K562 (cell line): ENCODE measurements around the gene KCNIP2. TPM values are rescaled to one million over a fixed set of nuclear protein-coding genes. Genes with fewer than 3 reads are reported as not detected.

Source experiments
- ASH1L ChIP-seq: fragments of 450-650 bp; IDR thresholded peaks from 2 replicates; pipeline ENCODE4 v1.6.1; 2018; ENCODE audit warnings: borderline replicate concordance, mild to moderate bottlenecking, low read depth; ENCODE audit not compliant: partially characterized antibody
- DDX20 ChIP-seq: fragments of 450-650 bp; IDR thresholded peaks from 2 replicates; pipeline ENCODE4 v1.6.1; 2016; ENCODE audit warnings: missing genetic modification characterization, low read depth, mild to moderate bottlenecking, missing compliant biosample characterization, moderate library complexity
- DIDO1 ChIP-seq: fragments of 450-650 bp; IDR thresholded peaks from 2 replicates; pipeline ENCODE4 v1.6.1; 2016; ENCODE audit warnings: low read depth, missing biosample characterization, missing genetic modification characterization
- FOXA3 ChIP-seq, 2 experiments: fragments of 450-650 bp in 1 of 2; sonication (generic) in 1 of 2; formaldehyde crosslinking; IDR thresholded peaks in 1 of 2; conservative IDR thresholded peaks in 1 of 2; 2 replicates each; pipeline versions ENCODE4 v1.4.0 to v1.8.0; 2020 to 2022; ENCODE audit warnings: mild to moderate bottlenecking in 2 of 2, missing genetic modification reagents in 1 of 2
- GABPA ChIP-seq: fragments of 200-800 bp; sonication (Bioruptor generic); conservative IDR thresholded peaks from 2 replicates; pipeline ENCODE4 v1.6.1; 2016; ENCODE audit warnings: low read depth, missing genetic modification characterization, missing compliant biosample characterization
- HNRNPL ChIP-seq: fragments of 200-400 bp; formaldehyde crosslinking; IDR thresholded peaks from 2 replicates; pipeline ENCODE4 v1.6.1; 2017; ENCODE audit warnings: low read depth, mild to moderate bottlenecking, low read length
- POLR2A ChIP-seq: fragments of 450-650 bp; conservative IDR thresholded peaks from 2 replicates; pipeline ENCODE4 v1.6.1; 2016
- PTTG1 ChIP-seq: fragments of 450-650 bp; IDR thresholded peaks from 2 replicates; pipeline ENCODE4 v1.6.1; 2016; ENCODE audit warnings: low read depth, mild to moderate bottlenecking, missing genetic modification characterization, missing compliant biosample characterization
- RBM15 ChIP-seq: fragments of 200-400 bp; formaldehyde crosslinking; IDR thresholded peaks from 2 replicates; pipeline ENCODE4 v1.6.1; 2018; ENCODE audit warnings: mild to moderate bottlenecking, low read length, moderate library complexity; ENCODE audit not compliant: insufficient read depth
- TOE1 ChIP-seq, 2 experiments: fragments of 450-650 bp in 1 of 2; sonication (generic) in 1 of 2; formaldehyde crosslinking in 1 of 2; IDR thresholded peaks; 2 replicates each; pipeline versions ENCODE4 v1.7.1 to v1.8.0; 2016 to 2022; ENCODE audit warnings: borderline replicate concordance in 2 of 2, mild to moderate bottlenecking in 2 of 2, antibody characterized with exemption in 1 of 2, inconsistent platforms in 1 of 2, low read depth in 1 of 2, missing genetic modification reagents in 1 of 2, moderate library complexity in 1 of 2
- ZSCAN29 ChIP-seq: fragments of 450-650 bp; IDR thresholded peaks from 2 replicates; pipeline ENCODE4 v1.6.1; 2017
- polyA plus RNA-seq, 8 experiments: library from polyadenylated mRNA; depleted of rRNA in 4 of 8; stranded (reverse) in 5 of 8; unstranded in 3 of 8; fragments of >200 nt; fragmentation: Nextera tagmentation in 2 of 8; fragmentation: Illumina TruSeq in 1 of 8; extraction: Ambion mirVana in 2 of 8; extraction: Trizol in 1 of 8; gene quantifications; 2 replicates each; pipeline versions ENCODE4 v1.2.1 to v1.2.3, GENCODE V29; 2011 to 2014; ENCODE audit warnings: inconsistent platforms in 1 of 8, missing spikeins in 1 of 8
- total RNA-seq, 7 experiments: library from RNA; depleted of rRNA in 6 of 7; stranded (reverse); fragments of >200 nt in 6 of 7; fragmentation: Illumina TruSeq in 2 of 7; extraction: Trizol in 2 of 7; gene quantifications; 2 replicates each; pipeline versions ENCODE4 v1.2.1 to v1.2.3, GENCODE V29; 2011 to 2021; ENCODE audit warnings: low replicate concordance in 1 of 7
- TF ChIP-seq, protein P1 (sequence below), 3 experiments: fragments of 200-800 bp in 1 of 3; fragments of 250-450 bp in 1 of 3; fragments of 450-650 bp in 1 of 3; sonication (Bioruptor Pico) in 1 of 3; sonication (Bioruptor generic) in 1 of 3; formaldehyde crosslinking in 1 of 3; IDR thresholded peaks; 2 replicates each; pipeline versions ENCODE4 v1.6.1 to v1.8.0; 2016 to 2022; ENCODE audit warnings: mild to moderate bottlenecking in 2 of 3, missing genetic modification characterization in 2 of 3, missing compliant biosample characterization in 1 of 3, moderate library complexity in 1 of 3
- TF ChIP-seq, protein P2 (sequence below): fragments of 150-350 bp; conservative IDR thresholded peaks from 2 replicates; pipeline ENCODE4 v1.6.1; 2014; ENCODE audit warnings: low read length
- TF ChIP-seq, protein P3 (sequence below): fragments of 450-650 bp; IDR thresholded peaks from 2 replicates; pipeline ENCODE4 v1.6.1; 2017; ENCODE audit warnings: antibody characterized with exemption, mild to moderate bottlenecking

KCNIP2 gene
- total and polyA plus RNA-seq, 9 of the 15 experiments (the other 6 are each of a cell fraction or from before 2014, with no cell fraction given), result 2.5 to 7.6 (median 4.1) TPM

DNA sequence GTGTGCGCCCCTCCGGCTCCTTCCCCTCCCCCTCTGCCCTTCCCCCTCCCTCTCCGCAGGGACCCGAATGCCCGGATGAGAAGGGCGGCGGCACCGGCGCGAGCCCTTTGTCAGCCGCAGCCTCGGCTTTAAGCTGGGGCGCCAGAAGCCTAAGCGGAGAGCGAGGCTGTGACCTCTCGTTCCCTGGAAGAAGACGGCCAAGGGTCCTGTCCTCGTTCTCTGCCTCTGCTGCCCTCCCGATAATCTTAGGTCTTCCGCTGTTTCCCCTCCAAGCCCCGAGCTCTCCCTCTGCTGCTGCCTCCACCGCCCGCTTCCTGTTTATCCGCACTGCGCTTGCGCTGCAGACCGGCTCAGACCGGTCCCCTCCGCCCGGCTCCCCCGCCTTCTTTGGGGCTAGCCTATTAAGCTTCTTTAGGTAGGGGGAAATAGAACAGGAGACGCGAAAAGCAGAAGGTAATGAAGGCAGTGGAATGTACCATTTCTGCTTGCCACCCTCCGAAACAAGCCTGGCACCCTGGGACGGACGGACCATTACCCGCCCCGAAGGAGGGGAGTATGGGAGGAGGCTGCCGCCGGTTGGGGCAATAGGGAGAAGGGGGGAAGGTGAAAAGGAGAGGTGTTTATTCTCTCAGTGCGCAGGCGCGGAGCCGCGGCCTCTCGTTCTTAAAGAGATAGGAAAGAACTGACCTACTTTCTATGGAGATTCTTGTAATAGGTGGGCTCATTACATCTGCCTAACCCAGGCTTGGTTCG is 25.3 kb downstream of the KCNIP2 start, which contains the start of gene OGA (continued):
- TF ChIP-seq DDX20, result no peak
- TF ChIP-seq POLR2A, result peak; percentile 96
- no peak for TF ChIP-seq ZSCAN29
- TF ChIP-seq TOE1 (IDR thresholded peaks at IDR 0.05; ENCODE audit: borderline replicate concordance), result peak; percentile 96
- TF ChIP-seq TOE1 (CRISPR knock-in tag; IDR thresholded peaks at IDR 0.05; ENCODE audit: borderline replicate concordance, low read depth), result no peak
- TF ChIP-seq FOXA3 (CRISPR knock-in tag; conservative IDR thresholded peaks at IDR 0.05 in 1 of 2, IDR thresholded peaks at IDR 0.05 in 1 of 2), result peak in 1 of 2 experiments; percentile 61; a peak in 1 of 4 replicates
- TF ChIP-seq, protein P1, sequence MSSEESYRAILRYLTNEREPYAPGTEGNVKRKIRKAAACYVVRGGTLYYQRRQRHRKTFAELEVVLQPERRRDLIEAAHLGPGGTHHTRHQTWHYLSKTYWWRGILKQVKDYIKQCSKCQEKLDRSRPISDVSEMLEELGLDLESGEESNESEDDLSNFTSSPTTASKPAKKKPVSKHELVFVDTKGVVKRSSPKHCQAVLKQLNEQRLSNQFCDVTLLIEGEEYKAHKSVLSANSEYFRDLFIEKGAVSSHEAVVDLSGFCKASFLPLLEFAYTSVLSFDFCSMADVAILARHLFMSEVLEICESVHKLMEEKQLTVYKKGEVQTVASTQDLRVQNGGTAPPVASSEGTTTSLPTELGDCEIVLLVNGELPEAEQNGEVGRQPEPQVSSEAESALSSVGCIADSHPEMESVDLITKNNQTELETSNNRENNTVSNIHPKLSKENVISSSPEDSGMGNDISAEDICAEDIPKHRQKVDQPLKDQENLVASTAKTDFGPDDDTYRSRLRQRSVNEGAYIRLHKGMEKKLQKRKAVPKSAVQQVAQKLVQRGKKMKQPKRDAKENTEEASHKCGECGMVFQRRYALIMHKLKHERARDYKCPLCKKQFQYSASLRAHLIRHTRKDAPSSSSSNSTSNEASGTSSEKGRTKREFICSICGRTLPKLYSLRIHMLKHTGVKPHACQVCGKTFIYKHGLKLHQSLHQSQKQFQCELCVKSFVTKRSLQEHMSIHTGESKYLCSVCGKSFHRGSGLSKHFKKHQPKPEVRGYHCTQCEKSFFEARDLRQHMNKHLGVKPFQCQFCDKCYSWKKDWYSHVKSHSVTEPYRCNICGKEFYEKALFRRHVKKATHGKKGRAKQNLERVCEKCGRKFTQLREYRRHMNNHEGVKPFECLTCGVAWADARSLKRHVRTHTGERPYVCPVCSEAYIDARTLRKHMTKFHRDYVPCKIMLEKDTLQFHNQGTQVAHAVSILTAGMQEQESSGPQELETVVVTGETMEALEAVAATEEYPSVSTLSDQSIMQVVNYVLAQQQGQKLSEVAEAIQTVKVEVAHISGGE (CRISPR knock-in tag; IDR thresholded peaks at IDR 0.05), result peak in 1 of 3 experiments; percentile 52; a peak in 1 of 6 replicates
- TF ChIP-seq PTTG1 (tag), result no peak
- no peak for TF ChIP-seq DIDO1 (tag)
- no peak for TF ChIP-seq RBM15
- TF ChIP-seq ASH1L, result peak; percentile 80
- TF ChIP-seq GABPA (tag), result peak; percentile 34; the same call in 1 of the 2 replicates
- TF ChIP-seq, protein P2, sequence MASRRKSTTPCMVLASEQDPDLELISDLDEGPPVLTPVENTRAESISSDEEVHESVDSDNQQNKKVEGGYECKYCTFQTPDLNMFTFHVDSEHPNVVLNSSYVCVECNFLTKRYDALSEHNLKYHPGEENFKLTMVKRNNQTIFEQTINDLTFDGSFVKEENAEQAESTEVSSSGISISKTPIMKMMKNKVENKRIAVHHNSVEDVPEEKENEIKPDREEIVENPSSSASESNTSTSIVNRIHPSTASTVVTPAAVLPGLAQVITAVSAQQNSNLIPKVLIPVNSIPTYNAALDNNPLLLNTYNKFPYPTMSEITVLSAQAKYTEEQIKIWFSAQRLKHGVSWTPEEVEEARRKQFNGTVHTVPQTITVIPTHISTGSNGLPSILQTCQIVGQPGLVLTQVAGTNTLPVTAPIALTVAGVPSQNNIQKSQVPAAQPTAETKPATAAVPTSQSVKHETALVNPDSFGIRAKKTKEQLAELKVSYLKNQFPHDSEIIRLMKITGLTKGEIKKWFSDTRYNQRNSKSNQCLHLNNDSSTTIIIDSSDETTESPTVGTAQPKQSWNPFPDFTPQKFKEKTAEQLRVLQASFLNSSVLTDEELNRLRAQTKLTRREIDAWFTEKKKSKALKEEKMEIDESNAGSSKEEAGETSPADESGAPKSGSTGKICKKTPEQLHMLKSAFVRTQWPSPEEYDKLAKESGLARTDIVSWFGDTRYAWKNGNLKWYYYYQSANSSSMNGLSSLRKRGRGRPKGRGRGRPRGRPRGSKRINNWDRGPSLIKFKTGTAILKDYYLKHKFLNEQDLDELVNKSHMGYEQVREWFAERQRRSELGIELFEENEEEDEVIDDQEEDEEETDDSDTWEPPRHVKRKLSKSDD, result no peak
- TF ChIP-seq, protein P3, sequence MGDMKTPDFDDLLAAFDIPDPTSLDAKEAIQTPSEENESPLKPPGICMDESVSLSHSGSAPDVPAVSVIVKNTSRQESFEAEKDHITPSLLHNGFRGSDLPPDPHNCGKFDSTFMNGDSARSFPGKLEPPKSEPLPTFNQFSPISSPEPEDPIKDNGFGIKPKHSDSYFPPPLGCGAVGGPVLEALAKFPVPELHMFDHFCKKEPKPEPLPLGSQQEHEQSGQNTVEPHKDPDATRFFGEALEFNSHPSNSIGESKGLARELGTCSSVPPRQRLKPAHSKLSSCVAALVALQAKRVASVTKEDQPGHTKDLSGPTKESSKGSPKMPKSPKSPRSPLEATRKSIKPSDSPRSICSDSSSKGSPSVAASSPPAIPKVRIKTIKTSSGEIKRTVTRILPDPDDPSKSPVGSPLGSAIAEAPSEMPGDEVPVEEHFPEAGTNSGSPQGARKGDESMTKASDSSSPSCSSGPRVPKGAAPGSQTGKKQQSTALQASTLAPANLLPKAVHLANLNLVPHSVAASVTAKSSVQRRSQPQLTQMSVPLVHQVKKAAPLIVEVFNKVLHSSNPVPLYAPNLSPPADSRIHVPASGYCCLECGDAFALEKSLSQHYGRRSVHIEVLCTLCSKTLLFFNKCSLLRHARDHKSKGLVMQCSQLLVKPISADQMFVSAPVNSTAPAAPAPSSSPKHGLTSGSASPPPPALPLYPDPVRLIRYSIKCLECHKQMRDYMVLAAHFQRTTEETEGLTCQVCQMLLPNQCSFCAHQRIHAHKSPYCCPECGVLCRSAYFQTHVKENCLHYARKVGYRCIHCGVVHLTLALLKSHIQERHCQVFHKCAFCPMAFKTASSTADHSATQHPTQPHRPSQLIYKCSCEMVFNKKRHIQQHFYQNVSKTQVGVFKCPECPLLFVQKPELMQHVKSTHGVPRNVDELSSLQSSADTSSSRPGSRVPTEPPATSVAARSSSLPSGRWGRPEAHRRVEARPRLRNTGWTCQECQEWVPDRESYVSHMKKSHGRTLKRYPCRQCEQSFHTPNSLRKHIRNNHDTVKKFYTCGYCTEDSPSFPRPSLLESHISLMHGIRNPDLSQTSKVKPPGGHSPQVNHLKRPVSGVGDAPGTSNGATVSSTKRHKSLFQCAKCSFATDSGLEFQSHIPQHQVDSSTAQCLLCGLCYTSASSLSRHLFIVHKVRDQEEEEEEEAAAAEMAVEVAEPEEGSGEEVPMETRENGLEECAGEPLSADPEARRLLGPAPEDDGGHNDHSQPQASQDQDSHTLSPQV, result no peak
- TF ChIP-seq HNRNPL, result 0 out of 2 replicates have a peak, but pooled peaks have one; percentile 31
